GM19328 (cell line): Measurements from ENCODE around the gene SSTR3.
"Not testable (repeated sequence)": the region's sequence is repeated elsewhere in the genome, so short reads cannot be mapped to it uniquely, and the experiment has no call there.

Source experiments
- ATAC-seq: cut with Tn5 transposase; IDR thresholded peaks from one replicate; pipeline ENCODE4 v1.9.1; 2021; ENCODE audit warnings: mild to moderate bottlenecking, moderate library complexity; ENCODE audit not compliant: unreplicated experiment

SSTR3 gene

DNA sequence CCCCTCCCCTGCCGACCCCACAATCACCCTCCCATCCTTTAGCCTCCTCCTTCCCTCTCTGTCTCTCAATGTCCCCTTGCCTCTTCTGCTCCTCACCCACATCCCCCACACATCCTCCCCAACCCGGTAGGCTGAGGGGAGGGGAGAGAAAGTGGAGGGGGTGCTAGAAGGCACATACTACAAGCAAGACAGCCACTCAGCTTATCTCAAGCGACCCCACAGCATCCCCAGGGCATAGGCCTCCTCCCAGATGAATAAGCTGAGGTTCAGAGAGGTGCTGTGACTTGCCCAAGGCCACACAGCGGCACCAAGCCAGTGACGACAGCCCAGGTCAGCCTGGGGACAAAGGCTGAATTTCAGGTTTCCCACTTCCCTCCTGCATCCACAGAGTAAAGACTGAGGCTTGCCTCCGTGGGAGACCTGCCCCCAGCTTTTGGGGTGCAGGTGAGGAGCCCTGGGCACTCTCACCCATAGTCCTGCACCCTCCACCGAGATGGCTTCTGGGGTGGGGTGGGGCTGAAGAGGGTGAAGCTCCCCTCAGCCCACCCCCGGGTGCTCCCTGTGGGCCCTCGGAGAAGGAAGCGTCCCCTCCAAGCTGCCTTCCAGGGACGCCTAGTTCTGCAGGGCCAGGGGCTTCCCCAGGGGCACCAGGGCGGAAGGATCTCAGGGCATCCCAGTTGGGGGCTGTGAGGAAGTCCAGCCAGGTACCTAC, 31.3 kb upstream of the SSTR3 start:
- no peak for ATAC-seq

DNA sequence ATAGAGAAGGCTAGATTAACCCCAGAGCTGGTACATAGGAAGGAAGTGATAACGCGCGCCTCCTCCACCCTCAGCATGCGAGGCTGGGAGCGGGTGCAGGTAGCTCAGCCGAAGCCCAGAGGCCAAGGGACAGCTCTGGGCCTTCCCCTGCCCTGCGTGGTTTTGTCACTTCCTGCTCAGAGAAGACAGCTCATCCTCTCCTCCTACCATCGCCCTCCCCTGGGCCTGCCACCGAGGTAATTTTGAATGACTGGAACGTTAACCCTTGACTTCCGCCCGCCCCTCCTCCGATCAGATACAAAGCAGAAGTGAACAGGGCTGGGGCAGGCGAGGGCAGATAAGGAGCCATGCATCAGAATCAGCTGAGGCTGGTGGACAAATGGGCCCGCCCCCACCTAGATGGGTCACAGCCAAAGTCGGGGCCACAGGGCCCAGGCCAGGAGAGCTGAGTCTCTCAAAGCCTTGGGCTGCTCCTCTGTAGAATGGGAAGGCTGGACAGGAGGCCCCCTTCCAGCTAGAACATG, 30.2 kb upstream of the SSTR3 start:
- ATAC-seq, result peak; percentile 66

DNA sequence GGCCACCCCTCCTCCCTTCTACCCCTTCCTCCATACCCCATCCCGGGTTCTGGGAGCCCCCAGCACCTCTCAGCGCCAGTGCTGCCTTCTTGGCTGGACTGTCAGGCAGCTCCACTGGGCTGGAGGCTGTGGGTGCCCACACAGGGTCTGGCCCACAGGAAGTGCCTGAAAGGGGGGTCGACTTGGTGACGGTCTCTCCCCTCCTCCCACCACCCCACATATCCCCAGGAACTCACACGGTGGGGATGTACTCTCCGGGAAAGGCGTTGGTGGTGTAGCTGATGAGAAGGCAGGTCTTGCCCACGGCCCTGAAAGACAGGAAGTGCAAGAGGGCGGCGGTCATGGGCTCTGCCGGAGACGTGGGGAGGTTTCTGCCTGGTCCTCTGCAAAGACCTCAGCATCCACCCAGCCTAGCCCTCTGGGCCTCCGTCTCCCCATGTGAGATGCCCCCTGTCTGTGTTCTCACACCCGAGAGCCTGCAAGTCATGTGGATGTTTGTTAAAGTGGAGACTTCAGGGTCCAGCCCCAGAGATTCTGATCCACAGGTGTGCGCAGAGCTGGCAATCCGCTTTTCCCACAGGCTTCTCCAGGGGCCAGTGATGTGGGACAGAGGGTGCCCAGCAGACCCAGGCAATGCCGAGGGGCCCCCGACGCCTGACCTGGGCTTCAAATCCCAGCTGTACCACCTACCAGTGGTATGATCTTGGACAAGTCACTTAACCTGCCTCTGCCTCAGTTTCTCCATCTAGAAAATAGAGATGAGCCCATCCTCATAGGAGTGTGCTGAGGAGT, 29.3 kb upstream of the SSTR3 start:
- ATAC-seq, result no peak

DNA sequence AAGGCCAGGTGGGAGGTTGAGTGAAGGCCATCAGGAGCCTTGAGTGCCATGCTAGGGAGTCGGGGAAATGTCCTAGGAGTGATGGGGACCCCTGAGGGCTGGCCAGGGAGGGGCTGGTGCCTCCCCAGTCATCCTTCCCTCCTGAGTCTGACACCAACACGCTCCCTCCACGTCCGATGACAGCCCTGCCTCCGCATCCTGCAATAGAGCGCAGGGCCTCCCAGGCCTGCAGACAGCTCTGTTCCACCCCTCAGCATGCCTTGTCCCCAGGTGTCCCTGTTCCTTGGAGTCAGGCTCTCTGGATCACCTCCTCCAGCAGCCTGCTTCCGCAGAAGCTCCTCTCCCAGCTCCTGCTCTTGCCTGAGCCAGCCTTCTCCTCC, 28.7 kb upstream of the SSTR3 start:
- ATAC-seq, result no peak

DNA sequence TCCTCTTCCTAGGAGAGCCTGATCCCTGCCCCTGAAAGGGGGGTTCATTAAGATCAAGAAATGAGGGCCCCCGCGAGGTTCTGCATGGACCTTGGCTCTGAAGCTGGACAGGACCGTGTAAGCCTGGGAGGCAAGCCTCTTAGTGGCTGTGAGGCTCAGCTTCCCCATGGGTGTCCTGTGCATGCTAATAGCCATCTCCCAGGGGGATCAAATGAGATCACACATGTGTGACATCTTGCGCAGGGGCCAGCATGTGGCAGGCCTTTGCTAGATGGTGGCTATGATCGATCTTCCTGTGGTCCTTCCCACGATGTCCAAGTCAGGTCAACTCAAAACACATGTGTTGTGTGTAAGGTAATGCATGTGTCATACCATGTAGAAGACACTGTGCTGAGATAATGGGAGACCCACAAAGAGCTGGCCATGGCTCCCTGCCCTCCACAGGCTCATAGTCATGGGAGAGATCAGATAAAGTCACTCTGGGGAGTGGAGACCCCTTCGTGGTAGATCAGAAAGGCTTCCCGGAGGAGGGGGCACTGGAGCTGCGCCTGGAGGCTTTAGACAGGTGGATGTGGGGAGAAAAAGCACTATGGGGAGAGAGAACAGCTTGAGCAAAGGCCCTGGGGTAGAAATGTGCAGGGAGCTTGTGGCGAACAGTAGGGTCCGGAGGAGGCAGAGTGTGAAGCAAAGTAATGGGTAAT, 28.1 kb upstream of the SSTR3 start:
- ATAC-seq, result no peak

DNA sequence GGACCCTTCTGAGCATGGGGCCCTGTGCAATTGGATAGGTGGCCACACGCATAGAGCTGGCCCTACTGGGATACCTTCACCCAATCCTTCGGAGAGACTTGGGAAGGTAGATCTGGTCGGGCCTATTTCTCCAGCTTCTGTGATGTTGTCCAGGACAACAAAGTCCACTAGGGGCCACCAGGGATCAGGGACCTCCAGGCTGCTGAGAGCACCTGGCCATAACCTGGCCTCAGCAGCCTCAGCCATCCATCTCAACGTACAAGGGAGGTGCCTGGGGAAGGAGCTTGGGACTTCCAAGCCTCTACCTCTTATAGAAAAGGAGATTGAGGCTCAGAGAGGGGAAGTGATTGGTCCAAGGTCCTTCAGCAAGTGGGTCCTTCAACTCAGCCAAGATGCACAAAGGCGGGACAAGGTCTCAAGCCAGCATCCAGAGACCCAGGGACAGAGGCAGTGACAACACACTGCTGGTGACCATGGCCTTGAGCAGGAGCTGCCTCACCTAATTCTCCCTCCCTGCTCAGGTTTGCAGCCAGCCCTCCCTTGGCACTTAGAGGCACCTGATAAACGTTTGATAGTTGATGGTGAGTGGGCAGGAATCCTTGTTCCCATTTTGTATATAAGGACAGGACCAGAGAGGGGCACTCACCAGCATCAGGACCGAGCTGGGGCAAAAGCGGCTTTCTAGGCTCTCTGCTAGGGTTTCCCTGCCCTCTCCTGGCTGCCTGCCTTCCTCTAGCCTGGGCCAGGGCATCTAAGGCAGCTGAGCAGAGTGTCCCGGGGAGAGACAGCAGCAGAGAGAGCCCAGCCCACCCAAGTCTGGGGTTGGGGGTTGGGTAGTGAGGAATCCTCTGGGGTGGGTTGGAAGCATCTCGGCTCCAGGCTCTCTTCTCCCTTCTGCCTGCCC, 27.3 kb upstream of the SSTR3 start:
- ATAC-seq, result no peak

DNA sequence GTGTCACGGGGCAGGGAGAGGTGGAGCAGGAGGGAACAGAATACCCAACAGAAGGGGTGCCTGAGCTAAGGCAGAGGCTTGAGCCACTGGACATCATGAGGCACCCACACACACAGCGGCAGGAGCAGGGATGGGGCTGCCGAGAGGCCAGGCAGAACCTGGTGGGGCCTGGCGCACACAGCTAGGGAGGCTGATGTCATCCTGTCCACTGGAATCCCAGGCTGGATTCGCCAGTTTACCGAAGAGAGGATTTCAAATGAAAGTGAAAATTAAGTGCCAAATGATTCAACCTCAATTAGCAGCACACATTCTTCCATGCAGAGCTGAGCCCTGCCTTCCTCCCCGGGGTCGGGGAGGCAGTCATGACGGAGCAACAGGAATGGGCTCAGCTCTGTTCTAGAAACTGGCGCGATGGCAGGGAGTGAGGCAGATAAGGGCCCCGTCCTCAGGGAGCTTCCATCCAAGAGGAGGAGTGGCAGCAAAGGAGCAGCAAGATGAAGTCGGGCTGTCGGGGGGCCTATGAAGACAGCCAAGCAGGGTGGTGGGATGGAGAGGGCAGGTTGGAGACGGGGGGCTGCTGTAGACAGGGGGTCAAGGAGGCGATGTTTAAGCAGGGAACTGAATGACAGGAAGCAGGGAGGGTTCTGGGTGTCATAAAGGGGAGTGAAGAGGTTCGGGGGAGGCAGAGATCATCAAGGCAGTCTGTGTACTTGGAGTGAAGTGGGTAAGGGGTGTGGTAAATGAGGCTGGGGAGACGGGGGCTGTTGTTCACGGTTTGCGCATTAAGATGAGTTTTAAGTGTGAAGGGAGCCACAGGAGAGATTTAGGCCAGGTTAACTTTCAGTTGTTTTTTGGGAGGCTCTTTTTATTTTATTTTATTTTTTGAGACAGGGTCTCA, 25.3 kb upstream of the SSTR3 start:
- ATAC-seq, result no peak

DNA sequence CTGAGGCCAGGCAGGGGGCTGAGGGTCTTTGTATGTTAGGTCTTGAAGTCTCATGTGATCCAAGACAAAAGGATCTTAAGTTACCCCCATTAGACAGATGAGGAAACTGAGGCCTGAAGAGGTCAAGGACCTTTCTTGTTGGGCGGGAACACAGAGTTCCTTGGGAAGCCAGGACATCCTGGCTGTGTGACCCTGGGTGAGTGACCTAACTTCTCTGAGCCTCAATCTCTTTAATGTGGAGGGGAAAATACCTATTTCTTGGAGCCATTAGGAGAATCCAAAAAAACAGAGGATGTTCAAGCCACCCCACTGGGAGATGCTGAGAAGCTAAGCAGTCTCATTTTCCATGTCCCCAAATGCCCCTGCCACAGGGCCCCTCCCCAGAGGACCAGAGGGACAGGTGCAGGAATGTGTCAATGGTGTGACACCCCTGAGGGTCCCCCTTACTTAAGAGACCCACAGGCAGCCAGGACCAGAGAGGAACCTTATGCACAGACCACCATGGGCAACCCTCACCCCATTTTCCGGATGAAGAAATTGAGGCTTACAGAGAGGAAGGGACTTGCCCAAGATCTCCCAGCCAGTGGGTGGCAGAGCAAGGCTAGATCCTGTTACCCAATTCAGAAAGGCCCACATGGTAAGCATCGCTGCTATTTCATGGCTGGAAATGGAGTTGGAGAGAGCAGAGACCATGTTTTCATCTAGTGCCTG, 23.8 kb upstream of the SSTR3 start:
- no peak for ATAC-seq

DNA sequence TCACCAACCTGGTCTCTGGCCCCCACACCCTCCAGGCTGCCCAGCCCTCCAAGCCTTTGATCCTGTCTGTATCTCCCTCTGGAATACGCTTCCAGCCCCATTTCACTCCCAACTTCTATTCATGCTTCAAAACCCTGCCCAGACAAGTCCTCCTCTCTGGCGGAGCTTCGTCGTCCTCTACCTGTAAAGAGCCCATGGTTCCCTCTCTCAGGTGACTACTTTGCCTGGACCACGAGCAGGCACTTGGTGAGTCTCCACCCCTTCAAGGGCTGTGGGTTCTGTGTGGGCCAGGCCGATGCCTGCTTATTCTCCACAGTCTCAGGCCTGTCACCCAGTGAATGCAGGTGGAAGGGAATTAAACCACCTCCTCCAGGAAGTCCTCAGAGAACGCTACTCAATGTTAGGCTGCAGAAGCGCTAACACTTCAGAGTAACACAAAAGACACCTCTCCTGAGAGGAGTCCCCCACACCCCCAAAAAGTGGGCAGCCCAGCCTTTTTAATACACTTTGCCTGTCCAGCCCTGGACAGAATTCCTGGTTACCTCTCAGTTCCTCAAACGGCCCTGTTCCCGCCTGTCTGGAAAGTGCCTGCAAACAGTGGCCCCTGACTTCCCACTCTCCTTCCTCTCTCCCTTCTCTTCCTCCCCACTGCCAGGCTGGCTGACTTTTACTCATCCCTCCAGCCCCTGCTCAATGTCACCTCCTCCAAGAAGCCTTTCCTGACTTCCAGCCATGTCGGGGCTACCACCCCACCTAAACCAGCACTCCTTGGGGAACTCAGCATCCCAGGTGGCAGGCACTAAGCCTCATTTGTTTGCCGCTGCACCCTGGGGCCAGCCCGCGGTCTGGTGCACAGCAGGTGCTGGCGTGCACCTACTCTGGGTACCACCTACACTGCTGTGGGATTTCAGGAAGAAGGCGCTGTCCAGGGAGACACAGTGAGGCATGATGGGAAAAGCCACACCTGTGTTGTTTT, 22.7 kb upstream of the SSTR3 start:
- ATAC-seq, result no peak

DNA sequence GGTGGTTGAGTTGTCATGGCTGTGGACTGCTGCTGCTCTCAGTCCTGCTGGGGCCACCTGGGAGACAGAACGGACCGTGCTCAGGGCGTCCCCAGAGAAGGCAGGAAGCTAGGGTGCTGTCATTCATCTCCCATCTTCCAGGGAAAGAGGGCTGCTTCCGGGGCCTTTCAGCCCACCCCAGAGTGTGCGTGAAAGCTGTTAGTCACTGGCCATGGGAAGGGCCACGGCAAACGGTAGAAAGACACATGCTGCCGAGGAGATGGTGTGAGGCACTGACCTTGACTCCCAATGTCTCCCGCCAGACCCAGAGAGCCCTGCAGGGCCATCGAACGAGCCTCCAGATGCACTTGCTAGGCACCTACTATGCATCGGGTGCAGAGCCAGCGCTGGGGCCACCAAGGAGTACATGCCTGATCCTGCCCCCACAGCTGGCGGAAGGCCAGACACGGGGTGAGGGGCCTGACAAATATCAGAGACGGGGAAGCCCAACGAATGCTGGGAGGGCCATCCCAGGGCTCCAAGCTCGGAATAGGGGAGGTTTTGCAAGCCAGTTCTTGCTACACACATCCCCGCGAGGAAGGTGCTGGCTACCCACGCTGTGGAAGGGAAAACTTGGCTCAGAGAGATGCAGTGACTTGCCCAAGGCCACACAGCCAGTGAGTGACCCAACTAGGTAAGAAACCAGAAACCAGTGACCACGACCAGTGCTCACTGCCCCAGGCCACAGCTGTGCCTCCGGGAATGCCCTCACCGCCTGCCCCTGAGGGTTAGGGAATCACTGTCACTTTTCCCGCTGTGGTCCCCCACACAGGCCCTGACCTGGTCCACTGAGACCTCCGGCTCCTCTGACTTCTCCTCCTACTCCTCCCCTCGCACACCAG, 21.7 kb upstream of the SSTR3 start:
- no peak for ATAC-seq

DNA sequence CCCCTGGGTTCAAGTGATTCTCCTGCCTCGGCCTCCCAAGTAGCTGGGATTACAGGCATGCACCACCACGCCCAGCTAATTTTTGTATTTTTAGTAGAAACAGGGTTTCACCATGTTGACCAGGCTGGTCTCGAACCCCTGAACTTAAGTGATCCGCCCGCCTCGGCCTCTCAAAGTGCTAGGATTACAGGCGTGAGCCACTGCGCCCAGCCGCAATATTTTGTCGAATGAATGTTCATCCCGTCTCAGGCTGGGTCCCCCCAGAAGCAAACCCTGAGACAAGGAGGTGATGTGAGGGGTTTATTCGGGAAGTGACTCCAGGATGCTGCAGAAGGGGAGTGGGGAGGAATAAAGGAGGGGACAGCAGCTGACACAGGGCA, 21.1 kb upstream of the SSTR3 start:
- not testable (repeated sequence) for ATAC-seq

DNA sequence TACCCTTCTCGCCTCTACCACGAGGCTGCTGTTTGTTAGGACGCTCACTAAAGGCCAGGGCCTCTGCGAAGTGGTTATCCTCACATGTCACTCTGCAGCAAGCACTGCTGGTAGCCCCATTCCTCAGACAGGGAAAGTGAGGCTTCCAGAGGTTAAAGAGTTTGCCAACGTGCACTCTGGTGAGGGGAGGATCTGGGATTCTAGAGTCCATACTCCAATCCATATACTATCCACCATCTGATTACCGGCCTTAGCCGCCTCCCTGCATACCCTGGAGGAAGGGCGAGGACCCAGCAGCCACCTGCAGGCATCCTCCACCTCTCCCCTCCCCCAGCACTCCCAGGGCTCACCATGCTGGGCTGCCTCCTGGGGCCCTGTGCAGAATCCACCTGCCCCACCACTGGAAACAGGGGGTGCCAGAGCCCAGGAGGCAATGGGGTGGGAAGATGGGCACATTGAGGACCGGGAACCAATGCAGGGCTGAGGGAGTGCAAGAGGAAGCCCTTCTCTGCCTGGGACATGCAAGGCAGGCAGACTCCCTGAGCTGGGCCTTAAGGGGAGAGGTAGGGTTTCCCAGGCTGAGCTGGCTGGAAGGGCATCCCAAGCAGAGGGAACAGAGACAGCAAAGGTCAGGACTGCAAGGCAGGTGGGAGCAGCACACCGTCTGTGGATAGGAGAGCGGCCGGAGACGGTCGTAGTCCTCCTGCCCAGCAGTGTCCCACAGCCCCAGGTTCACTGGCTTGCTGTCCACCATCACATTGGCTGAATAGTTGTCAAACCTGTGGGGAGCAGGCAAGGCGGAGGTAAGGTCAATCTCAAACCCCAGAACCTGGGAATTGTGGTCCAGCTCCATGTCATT, 20.1 kb upstream of the SSTR3 start:
- no peak for ATAC-seq

DNA sequence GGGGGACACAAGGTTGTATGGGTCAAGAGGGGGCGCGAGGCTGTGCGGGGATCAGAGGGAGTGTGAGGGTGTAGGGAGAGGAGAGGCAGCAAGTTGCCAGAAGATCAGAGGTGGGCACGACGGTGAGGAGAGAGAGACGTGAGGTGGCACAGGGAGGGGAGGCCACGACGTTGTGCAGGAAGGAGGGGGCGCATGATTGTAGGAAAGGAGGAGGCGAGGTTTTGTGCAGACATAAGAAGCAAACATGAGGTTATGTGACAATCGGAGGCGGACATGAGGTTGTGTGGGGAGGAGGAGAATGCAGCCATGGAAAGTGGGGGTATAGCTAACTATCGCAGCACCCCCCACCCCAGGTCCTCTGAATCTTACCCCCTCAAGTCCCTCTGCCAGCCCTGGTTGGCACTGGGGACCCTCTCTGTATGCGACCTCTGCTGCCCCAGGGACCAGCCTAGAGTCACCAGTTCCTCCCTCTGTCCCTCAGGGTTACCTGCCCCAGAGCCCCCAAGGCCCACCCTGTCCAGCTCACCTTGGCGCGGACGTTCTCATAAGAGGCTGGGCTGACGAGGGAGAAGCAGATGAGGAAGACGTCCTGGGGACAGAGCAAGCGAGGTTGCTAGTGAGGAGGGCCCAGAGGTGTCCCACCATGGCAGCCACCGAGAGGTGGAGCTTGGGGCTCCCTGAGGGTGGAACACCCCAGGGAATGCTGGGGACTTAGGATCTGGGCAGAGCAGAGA, 19.3 kb upstream of the SSTR3 start:
- no peak for ATAC-seq

DNA sequence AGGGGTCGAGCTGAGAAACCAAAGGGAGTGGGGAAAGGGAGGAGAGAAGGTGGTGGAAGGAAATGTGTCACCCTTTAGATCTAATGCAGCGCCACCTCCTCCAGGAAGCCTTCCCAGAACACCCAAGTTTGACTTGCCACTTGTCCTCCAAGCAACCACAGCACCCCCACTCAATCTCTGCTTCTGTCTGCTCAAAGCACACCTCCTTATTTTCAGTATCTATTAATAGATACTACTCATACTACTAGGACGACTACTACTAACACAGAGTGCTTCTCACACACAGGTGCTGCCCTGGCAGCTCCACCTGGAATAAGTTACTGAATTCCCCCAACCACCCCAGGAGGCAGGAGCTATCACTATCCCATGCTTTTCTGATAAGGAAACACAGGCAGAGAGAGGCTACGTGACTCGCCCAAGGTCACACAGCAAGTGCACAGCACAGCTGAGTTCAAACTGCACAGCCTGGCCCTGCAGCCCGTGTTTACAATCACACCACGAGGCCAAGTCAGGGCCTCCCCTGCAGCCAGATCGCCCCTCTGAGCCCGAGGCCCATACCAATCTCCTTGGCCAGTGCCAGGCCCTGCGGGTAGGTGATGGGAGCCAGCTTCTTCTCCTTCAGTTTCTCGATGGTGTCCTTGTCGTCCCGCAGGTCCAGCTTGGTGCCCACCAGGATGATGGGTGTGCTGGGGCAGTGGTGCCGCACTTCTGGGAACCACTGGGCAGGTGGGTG, 18.6 kb upstream of the SSTR3 start:
- ATAC-seq, result no peak
